ENCODE measurements around the gene P2RY12.

GRCh38 chr3:151407928-151408327, 23.4 kb upstream of the P2RY12 start:
- TF ChIP-seq CTCF (conservative IDR thresholded peaks at IDR 0.05; ENCODE audit: low read length) = no peak
- TF ChIP-seq EZH2phosphoT487 (IDR thresholded peaks at IDR 0.05; ENCODE audit: borderline replicate concordance) = no peak
